ENCODE measurements around the gene TMEM101.

- TF ChIP-seq CTCF (IDR thresholded peaks at IDR 0.05) (peak in 1 of 3 donors; percentile 25), EP300 (IDR thresholded peaks at IDR 0.05) (no peak), POLR2A (IDR thresholded peaks at IDR 0.05) (no peak)
These were observed 7.2 kb downstream of the TMEM101 start for GRCh38 chr17:44007346-44008204.
